ENCODE results near the gene CLCN7. TPM values are rescaled to one million over a fixed set of nuclear protein-coding genes. Genes with fewer than 3 reads are reported as not detected.
A peak's percentile ranks its signal among the peaks of the same experiment; 100 is the strongest.

The CLCN7 gene
- total RNA-seq, 6 donors from 2014 or later, result 78.0 to 463 (median 147) TPM

GRCh38 chr16:1413684-1414531 is 60.9 kb downstream of the CLCN7 start:
- peak; percentile 67 to 94 for DNase-seq
- H3K27me3 ChIP-seq, result no peaks in the 10 kb centered on the region
- peaks cover 0 to 22% (median 10%) of the 10 kb centered on the region in 4 donors for H3K36me3 ChIP-seq
- no peaks in the 10 kb centered on the region for H3K9me3 ChIP-seq
- H3K27ac ChIP-seq, result peak overlapping the region; percentile 89 to 95 (median 92)
- peak; percentile 70 to 76 for ATAC-seq (ENCODE audit: low FRiP score in 2 of 2)
- no peak for TF ChIP-seq EP300 (IDR thresholded peaks at IDR 0.05)
- TF ChIP-seq POLR2A (IDR thresholded peaks at IDR 0.05), result no peak
- TF ChIP-seq CTCF (IDR thresholded peaks at IDR 0.05), result peak; percentile 53 to 74 (median 66)
- peak in 1 of 2 donors; percentile 6 for TF ChIP-seq POLR2AphosphoS5 (IDR thresholded peaks at IDR 0.05)
- peaks cover 10 to 43% (median 16%) of the 10 kb centered on the region in 4 donors for H3K4me1 ChIP-seq
- peak overlapping the region; percentile 94 to 99 (median 96) for H3K4me3 ChIP-seq
- WGBS, 2 donors, result 15 to 17% methylated on average over 6 to 16 of the region's 85 CpGs

GRCh38 chr16:1412847-1413246 is 62.0 kb downstream of the CLCN7 start:
- no peaks in the 10 kb centered on the region for H3K27me3 ChIP-seq
- WGBS, 2 donors, result 93 to 100% methylated on average over 1 to 2 of the region's 2 CpGs
- peak overlapping the region in 1 of 4 donors; percentile 99 for H3K4me3 ChIP-seq
- ATAC-seq (ENCODE audit: low FRiP score in 2 of 2), result no peak
- H3K36me3 ChIP-seq, result peaks cover 0 to 19% (median 7%) of the 10 kb centered on the region in 4 donors
- no peak for DNase-seq
- no peak overlapping the region for H3K27ac ChIP-seq
- peaks cover 20 to 43% (median 22%) of the 10 kb centered on the region in 4 donors for H3K4me1 ChIP-seq
- H3K9me3 ChIP-seq, result no peaks in the 10 kb centered on the region
- no peak for TF ChIP-seq POLR2A (IDR thresholded peaks at IDR 0.05)
- TF ChIP-seq CTCF (IDR thresholded peaks at IDR 0.05), result no peak
- no peak for TF ChIP-seq EP300 (IDR thresholded peaks at IDR 0.05)
- TF ChIP-seq POLR2AphosphoS5 (IDR thresholded peaks at IDR 0.05), result no peak

GRCh38 chr16:1408171-1408837 is 66.5 kb downstream of the CLCN7 start:
- ATAC-seq (ENCODE audit: low FRiP score in 2 of 2), result peak; percentile 95 to 97
- TF ChIP-seq POLR2A (IDR thresholded peaks at IDR 0.05) (no peak), CTCF (IDR thresholded peaks at IDR 0.05) (no peak), POLR2AphosphoS5 (IDR thresholded peaks at IDR 0.05) (peak in 1 of 2 donors; percentile 63), EP300 (IDR thresholded peaks at IDR 0.05) (no peak)
- H3K27ac ChIP-seq, result peak overlapping the region in 2 of 4 donors; percentile 13 to 61
- DNase-seq, result peak; percentile 91 to 100
- peaks cover 14 to 27% (median 17%) of the 10 kb centered on the region in 4 donors for H3K4me1 ChIP-seq
- no peaks in the 10 kb centered on the region for H3K9me3 ChIP-seq
- no peaks in the 10 kb centered on the region for H3K27me3 ChIP-seq
- WGBS, 2 donors, result 7 to 8% methylated on average over 30 to 38 of the region's 42 CpGs
- peaks cover 0 to 45% (median 16%) of the 10 kb centered on the region in 4 donors for H3K36me3 ChIP-seq
- peak overlapping the region in 3 of 4 donors; percentile 40 to 49 (median 42) for H3K4me3 ChIP-seq

GRCh38 chr16:1407753-1408152 is 67.1 kb downstream of the CLCN7 start:
- H3K9me3 ChIP-seq, result no peaks in the 10 kb centered on the region
- peak overlapping the region in 1 of 4 donors; percentile 61 for H3K27ac ChIP-seq
- H3K4me3 ChIP-seq, result peak overlapping the region in 3 of 4 donors; percentile 40 to 49 (median 42)
- peak; percentile 2 to 9 for ATAC-seq (ENCODE audit: low FRiP score in 2 of 2)
- peaks cover 0 to 50% (median 21%) of the 10 kb centered on the region in 4 donors for H3K36me3 ChIP-seq
- WGBS, 2 donors, result 39 to 52% methylated on average over 9 to 10 of the region's 11 CpGs
- no peaks in the 10 kb centered on the region for H3K27me3 ChIP-seq
- peaks cover 13 to 22% (median 14%) of the 10 kb centered on the region in 4 donors for H3K4me1 ChIP-seq
- DNase-seq, result no peak
- TF ChIP-seq EP300 (IDR thresholded peaks at IDR 0.05) (no peak), POLR2A (IDR thresholded peaks at IDR 0.05) (no peak), CTCF (IDR thresholded peaks at IDR 0.05) (no peak), POLR2AphosphoS5 (IDR thresholded peaks at IDR 0.05) (no peak)

Measured in upper lobe of left lung (tissue), 6 donors.